Measurements from ENCODE around the gene SNX2. TPM values are rescaled to one million over a fixed set of nuclear protein-coding genes. Genes with fewer than 3 reads are reported as not detected.

SNX2 gene
- total and polyA plus RNA-seq, 9 of the 15 experiments (the other 6 are each of a cell fraction or from before 2014, with no cell fraction given) = 35.2 to 86.0 (median 58.1) TPM

DNA sequence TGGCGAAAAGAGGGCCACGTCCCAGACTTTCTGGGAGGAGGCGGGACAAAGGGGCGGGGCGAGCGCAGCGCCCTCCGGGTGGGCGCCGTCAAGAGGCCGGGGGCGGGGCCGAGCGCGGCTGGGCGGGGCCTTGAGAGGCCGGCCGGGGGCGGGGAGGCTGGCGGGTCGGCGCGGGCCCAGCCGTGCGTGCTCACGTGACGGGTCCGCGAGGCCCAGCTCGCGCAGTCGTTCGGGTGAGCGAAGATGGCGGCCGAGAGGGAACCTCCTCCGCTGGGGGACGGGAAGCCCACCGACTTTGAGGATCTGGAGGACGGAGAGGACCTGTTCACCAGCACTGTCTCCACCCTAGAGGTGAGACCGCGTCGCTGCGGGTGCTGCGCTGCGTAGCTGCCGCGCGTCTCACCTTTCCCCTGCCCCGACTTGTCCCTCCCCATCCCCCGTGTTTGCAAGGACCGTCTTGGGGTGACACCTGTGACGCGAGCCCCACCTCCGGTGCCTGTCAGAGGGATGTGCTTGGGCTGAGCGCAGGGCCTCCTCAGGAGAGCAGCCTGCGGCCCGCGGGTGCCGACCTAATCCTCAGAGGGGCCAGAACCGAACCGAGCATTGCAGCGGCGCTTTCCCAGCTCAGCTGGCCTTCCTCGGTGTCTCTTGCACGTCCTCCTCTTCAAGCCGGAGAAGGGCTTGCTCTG, at the start of gene SNX2 (continued):
- TF ChIP-seq, protein P1, sequence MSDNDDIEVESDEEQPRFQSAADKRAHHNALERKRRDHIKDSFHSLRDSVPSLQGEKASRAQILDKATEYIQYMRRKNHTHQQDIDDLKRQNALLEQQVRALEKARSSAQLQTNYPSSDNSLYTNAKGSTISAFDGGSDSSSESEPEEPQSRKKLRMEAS (CRISPR knock-in tag; IDR thresholded peaks at IDR 0.05) = peak; percentile 42; the same call in 1 of the 2 replicates
- TF ChIP-seq NCOA2 (IDR thresholded peaks at IDR 0.05; ENCODE audit: partially characterized antibody in 2 of 2) = no peak
- no peak for TF ChIP-seq RBM14 (IDR thresholded peaks at IDR 0.05; ENCODE audit: borderline replicate concordance, insufficient read depth, low read depth, low read length)
- peak; percentile 76 for TF ChIP-seq TAF1 (IDR thresholded peaks at IDR 0.05; ENCODE audit: control insufficient read depth, extremely low read depth, insufficient read depth, low read length, severe bottlenecking)
- TF ChIP-seq, protein P2, sequence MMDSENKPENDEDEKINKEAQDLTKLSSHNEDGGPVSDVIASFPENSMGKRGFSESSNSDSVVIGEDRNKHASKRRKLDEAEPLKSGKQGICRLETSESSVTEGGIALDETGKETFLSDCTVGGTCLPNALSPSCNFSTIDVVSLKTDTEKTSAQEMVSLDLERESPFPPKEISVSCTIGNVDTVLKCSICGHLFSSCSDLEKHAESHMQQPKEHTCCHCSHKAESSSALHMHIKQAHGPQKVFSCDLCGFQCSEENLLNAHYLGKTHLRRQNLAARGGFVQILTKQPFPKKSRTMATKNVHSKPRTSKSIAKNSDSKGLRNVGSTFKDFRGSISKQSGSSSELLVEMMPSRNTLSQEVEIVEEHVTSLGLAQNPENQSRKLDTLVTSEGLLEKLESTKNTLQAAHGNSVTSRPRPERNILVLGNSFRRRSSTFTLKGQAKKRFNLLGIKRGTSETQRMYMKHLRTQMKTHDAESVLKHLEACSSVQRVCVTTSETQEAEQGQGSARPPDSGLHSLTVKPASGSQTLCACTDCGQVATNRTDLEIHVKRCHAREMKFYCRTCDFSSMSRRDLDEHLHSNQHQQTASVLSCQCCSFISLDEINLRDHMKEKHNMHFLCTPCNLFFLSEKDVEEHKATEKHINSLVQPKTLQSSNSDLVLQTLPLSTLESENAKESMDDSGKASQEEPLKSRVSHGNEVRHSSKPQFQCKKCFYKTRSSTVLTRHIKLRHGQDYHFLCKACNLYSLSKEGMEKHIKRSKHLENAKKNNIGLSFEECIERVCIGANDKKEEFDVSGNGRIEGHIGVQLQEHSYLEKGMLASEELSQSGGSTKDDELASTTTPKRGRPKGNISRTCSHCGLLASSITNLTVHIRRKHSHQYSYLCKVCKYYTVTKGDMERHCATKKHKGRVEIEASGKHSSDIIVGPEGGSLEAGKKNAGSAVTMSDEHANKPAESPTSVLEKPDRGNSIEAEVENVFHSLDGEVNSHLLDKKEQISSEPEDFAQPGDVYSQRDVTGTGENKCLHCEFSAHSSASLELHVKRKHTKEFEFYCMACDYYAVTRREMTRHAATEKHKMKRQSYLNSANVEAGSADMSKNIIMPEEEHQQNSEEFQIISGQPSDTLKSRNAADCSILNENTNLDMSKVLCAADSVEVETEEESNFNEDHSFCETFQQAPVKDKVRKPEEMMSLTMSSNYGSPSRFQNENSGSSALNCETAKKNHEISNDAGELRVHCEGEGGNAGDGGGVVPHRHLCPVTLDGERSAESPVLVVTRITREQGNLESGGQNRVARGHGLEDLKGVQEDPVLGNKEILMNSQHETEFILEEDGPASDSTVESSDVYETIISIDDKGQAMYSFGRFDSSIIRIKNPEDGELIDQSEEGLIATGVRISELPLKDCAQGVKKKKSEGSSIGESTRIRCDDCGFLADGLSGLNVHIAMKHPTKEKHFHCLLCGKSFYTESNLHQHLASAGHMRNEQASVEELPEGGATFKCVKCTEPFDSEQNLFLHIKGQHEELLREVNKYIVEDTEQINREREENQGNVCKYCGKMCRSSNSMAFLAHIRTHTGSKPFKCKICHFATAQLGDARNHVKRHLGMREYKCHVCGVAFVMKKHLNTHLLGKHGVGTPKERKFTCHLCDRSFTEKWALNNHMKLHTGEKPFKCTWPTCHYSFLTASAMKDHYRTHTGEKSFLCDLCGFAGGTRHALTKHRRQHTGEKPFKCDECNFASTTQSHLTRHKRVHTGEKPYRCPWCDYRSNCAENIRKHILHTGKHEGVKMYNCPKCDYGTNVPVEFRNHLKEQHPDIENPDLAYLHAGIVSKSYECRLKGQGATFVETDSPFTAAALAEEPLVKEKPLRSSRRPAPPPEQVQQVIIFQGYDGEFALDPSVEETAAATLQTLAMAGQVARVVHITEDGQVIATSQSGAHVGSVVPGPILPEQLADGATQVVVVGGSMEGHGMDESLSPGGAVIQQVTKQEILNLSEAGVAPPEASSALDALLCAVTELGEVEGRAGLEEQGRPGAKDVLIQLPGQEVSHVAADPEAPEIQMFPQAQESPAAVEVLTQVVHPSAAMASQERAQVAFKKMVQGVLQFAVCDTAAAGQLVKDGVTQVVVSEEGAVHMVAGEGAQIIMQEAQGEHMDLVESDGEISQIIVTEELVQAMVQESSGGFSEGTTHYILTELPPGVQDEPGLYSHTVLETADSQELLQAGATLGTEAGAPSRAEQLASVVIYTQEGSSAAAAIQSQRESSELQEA (IDR thresholded peaks at IDR 0.05; ENCODE audit: low read depth) = peak; percentile 81
- no peak for TF ChIP-seq FOS (IDR thresholded peaks at IDR 0.05; ENCODE audit: extremely low read depth, insufficient read length)
- TF ChIP-seq, protein P3, sequence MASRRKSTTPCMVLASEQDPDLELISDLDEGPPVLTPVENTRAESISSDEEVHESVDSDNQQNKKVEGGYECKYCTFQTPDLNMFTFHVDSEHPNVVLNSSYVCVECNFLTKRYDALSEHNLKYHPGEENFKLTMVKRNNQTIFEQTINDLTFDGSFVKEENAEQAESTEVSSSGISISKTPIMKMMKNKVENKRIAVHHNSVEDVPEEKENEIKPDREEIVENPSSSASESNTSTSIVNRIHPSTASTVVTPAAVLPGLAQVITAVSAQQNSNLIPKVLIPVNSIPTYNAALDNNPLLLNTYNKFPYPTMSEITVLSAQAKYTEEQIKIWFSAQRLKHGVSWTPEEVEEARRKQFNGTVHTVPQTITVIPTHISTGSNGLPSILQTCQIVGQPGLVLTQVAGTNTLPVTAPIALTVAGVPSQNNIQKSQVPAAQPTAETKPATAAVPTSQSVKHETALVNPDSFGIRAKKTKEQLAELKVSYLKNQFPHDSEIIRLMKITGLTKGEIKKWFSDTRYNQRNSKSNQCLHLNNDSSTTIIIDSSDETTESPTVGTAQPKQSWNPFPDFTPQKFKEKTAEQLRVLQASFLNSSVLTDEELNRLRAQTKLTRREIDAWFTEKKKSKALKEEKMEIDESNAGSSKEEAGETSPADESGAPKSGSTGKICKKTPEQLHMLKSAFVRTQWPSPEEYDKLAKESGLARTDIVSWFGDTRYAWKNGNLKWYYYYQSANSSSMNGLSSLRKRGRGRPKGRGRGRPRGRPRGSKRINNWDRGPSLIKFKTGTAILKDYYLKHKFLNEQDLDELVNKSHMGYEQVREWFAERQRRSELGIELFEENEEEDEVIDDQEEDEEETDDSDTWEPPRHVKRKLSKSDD (conservative IDR thresholded peaks at IDR 0.05; ENCODE audit: low read length) = no peak
- peak; percentile 44 to 69; a peak in 3 of 4 replicates for TF ChIP-seq MNT (conservative IDR thresholded peaks at IDR 0.05)
- no peak for TF ChIP-seq NONO (IDR thresholded peaks at IDR 0.05; ENCODE audit: low read depth in 2 of 2, low read length in 1 of 2)
- no peak for TF ChIP-seq CEBPG (CRISPR knock-in tag; IDR thresholded peaks at IDR 0.05)
- TF ChIP-seq CEBPG (tag; conservative IDR thresholded peaks at IDR 0.05 in 1 of 2, IDR thresholded peaks at IDR 0.05 in 1 of 2) = no peak
- TF ChIP-seq PTRF (tag; IDR thresholded peaks at IDR 0.05) = no peak
- no peak for TF ChIP-seq NR3C1 (CRISPR knock-in tag; IDR thresholded peaks at IDR 0.05)
- no peak for TF ChIP-seq MAFK (IDR thresholded peaks at IDR 0.05; ENCODE audit: low read length)

Data from K562 (cell line).